EH (cell line): Measurements from ENCODE around the gene ADAMTS2.

Source experiments
- DNase-seq: peaks from one replicate; pipeline ENCODE4 v3.0.0-alpha.2; 2015; ENCODE audit warnings: low read depth

ADAMTS2 gene

GRCh38 chr5:179343719-179344430, 1.4 kb downstream of the ADAMTS2 start:
- DNase-seq: peak; percentile 73

DNA sequence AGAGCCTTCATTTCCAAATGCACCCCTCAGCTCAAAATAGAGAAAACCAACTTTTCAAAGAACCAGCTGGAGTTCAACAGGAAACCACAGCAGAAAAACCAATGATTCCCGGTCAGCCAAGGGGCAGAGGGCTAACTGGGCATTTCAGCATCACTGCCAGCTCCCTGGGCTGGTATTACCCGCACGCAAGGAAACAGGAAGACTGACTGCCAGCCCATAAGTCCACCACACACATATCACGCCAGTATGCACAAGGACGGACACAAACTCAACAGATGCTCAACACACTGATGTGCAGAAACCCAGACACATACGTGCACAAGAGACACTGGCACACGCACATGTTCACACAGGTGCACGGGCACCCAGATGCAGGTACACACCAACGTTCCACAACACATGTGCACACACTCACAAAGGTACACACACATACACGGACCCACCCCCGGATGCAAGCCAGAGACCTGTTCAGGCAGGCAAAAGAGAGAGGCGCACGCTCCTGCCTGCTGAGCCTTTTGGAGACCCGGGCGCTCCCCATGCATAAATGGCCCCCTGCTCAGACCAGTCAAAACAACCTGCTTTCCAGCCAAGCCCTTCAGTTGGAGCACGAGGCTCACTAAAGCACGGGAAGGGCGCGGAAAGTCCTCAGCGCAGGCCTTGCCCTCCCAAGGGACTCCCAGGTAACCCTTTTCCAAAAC, 2.1 kb downstream of the ADAMTS2 start:
- DNase-seq: peak; percentile 19

GRCh38 chr5:179342577-179342976, 2.7 kb downstream of the ADAMTS2 start:
- peak; percentile 84 for DNase-seq

DNA sequence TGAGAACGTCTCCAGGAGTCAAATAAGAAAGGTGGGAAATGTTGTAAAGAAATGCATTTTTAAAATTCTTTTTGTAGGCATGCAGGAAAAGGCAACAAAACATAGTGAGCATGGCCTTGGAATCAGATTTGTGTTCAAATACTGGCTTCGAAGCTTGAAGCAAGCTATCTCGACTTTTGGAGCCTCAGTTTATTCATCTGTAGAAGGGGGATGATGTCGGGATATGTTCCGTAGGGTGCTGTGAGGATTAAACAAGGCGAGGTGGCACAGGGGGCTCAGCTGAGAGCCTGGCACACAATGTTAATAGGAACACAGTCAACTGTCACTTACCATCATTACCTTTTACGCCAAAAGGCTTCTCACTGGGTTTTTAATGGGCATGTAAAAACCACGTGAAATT, 4.8 kb downstream of the ADAMTS2 start:
- no peak for DNase-seq

GRCh38 chr5:179339996-179340395, 5.3 kb downstream of the ADAMTS2 start:
- no peak for DNase-seq

GRCh38 chr5:179339081-179339480, 6.2 kb downstream of the ADAMTS2 start:
- DNase-seq: no peak

DNA sequence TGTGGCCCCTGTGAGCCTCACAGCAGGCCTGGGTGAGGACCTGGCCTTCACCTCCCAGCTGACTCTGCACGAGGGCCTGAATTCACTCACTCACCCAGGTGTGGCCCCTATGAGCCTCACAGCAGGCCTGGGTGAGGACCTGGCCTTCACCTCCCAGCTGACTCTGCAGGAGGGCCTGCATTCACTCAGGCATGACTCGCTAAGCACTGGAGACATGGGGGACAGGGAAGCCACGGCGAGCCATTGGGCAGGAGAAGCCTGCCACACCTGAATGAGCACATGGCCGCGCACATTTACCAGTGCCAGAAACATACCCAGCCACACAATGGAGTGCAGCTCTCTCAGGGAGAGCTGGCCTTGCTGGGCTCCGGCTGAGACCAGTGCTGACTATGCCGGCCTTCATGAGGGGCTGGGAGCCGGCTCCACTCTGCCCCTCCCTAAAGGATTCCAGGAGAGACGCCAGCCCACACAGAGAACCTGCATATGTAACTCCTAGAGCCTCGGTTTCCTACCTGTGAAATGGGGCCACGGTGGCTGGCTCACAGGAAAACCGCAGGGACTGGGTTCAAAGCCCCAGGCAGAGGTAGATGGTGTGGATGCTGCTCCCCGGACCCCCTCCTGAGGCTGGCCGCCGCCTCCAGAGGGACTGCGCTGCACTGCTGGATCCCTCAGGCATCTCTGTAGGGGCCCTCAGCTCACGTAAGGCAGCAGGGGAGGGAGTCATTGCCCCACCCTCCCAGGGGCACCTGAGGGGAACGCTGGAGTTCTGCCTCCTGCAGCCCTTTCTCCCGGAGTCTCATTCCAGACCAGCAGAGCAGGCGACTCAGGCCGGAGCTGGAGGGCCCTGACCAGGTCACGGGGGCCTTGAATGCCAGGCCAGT, 7.2 kb downstream of the ADAMTS2 start:
- no peak for DNase-seq

DNA sequence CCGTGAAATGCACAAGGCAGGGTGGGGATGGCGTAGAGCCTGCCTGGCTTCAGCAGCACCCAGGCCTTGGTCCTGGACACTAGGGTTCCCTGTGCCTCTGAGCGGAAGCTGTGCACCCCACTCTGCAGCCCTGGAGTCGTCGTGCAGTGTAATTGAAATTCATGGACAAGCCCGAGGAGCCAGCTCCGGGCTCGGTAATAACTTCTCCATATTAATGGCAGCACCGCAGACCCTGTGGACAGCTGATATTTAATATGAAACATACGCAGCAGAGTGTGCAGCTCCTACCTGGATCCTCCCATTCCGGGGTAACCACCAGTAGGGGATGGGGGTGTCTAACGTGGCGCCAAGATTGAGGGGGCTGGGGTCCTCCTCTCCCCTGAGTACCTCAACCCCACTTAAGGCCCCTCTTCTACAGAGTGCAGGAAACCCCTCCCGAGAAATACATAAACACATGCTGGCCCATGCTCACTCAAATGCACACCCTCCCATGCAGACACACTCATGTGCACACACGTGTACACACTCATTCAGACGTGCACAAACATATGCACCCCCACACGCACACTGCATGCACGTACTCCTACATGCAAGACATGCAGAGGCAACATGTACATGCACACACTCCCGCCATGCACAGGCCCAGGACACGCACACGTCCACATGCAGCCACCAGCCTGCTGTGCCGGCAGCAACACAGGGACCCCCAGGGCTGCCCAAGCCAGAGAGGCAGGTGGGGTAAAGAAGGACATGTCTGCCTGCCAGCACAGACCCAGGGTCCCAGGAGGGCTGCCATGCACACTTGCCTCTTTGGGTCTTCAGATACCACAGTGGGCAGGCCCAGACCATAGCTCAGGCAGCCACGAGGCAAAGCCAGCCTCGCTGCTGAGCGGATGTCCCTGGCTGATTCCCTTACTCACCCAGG, 8.1 kb downstream of the ADAMTS2 start:
- DNase-seq: no peak

DNA sequence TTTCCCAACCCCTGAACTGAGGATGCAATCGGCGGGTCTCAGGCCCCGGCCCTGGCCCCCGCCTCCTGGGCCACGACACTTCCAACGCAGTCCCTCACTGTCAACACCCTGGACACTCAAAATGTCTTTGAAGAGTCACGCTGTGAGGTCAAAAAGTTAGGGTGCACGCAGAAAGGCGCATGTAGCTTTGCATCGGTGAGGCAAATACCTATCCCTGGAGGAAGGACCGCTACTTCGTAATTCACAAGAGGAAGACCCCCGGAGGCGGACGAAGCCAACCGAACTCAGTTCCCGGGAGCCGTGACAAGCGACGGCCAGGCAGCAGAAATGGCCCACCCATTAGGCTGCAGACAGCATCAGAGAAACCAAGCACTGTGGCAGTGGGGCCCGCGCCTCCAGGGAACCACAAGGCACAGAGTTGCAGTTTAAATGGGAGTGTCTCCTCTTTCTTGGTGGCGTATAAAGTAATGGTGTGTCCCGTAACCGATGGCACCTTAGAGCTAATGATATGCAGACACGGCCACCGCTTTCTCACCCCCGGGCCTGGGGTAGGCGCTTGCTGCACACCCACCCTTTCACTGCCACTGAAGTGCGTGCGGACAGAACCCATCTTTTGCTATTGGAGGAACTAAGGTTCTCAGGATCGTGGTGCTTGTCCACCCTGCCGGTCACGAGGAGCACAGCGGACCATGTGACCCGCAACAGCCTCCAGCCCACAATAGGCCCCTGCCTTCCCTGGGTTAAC, 9.0 kb downstream of the ADAMTS2 start:
- DNase-seq: no peak

GRCh38 chr5:179333796-179334761, 11.2 kb downstream of the ADAMTS2 start:
- no peak for DNase-seq

- no peak for DNase-seq
Observed at GRCh38 chr5:179332741-179333290, 12.4 kb downstream of the ADAMTS2 start.

DNA sequence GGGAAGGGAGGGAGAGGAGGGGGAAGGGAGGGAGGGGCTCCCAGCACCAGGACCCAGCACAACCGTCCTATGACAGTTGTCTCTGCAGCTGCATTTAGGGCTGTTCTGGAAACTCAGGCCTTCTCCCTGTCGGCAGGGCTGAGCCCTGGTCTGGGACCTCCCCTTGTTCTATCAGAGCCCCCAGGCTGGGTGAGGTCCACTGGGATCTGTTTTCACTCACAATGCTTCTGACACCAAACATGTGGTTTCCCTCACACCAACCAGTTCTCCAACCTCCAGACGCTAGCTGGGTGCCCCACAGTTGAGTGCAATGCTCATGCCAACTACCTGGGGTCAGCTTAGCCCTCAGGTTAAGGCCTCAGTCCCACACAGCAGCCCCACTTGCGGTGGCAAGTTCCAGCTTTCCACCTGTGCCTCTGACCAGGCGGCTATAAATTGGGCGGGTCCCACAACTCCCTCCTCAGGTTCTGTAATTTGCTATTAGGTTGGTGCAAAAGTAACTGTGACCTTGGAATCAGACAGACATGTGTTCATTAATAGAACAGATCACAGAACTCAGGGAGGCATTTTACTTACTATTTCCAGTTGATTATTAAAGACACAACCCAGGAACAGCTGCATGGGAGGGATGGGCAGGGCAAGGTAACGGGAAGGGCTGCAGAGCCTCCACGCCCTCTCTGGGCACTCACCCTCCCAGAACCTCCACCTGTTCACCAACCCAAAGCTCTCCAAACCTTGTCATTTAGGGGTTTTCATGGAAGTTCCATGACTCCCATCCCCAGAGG, 13.5 kb downstream of the ADAMTS2 start:
- no peak for DNase-seq

- no peak for DNase-seq
Observed at GRCh38 chr5:179330186-179330900, 14.9 kb downstream of the ADAMTS2 start.

GRCh38 chr5:179328291-179328690, 17.0 kb downstream of the ADAMTS2 start:
- DNase-seq: no peak

- no peak for DNase-seq
Observed at GRCh38 chr5:179327021-179327735, 18.1 kb downstream of the ADAMTS2 start.

- peak; percentile 96 for DNase-seq
Observed at GRCh38 chr5:179326122-179326927, 18.9 kb downstream of the ADAMTS2 start.
